ENCODE measurements around the gene FKBP8.

The FKBP8 gene

GRCh38 chr19:18483119-18483890 lies 60.1 kb downstream of the FKBP8 start:
- DNase-seq (ENCODE audit: low spot score) = no peak
- no peak for TF ChIP-seq CTCF (IDR thresholded peaks at IDR 0.05; ENCODE audit: extremely low read depth, missing control alignments)
